CD4-positive, alpha-beta T cell treated with Interleukin-2 at 100 ng/mL for 4 hours (primary cell): ENCODE data around the gene KLHDC10.
"Not testable (repeated sequence)": the region's sequence is repeated elsewhere in the genome, so short reads cannot be mapped to it uniquely, and the experiment has no call there.

ENCODE experiments used
- DNase-seq: peaks from one replicate; pipeline ENCODE4 v3.0.0-alpha.2; 2020; ENCODE audit warnings: low spot score

KLHDC10 gene

GRCh38 chr7:130079846-130080394 is 9.6 kb downstream of the KLHDC10 start:
- DNase-seq = no peak

- not testable (repeated sequence) for DNase-seq
Measured at GRCh38 chr7:130083497-130083896, 13.2 kb downstream of the KLHDC10 start.

GRCh38 chr7:130084037-130084875 is 13.9 kb downstream of the KLHDC10 start:
- DNase-seq = peak; percentile 24

- not testable (repeated sequence) for DNase-seq
Measured at GRCh38 chr7:130085235-130085634, 14.9 kb downstream of the KLHDC10 start.

- no peak for DNase-seq
Measured at GRCh38 chr7:130086938-130087337, 16.6 kb downstream of the KLHDC10 start.

GRCh38 chr7:130087364-130087763 is 17.0 kb downstream of the KLHDC10 start:
- DNase-seq = no peak

- DNase-seq = no peak
Measured at GRCh38 chr7:130090745-130091532, 20.6 kb downstream of the KLHDC10 start.

GRCh38 chr7:130091999-130092398 is 21.7 kb downstream of the KLHDC10 start:
- DNase-seq = no peak

GRCh38 chr7:130092598-130092997 is 22.3 kb downstream of the KLHDC10 start:
- DNase-seq = no peak

- DNase-seq = no peak
Measured at GRCh38 chr7:130095812-130096211, 25.5 kb downstream of the KLHDC10 start.

GRCh38 chr7:130096243-130096827 is 26.0 kb downstream of the KLHDC10 start:
- DNase-seq = no peak

- no peak for DNase-seq
Measured at GRCh38 chr7:130099331-130099730, 29.0 kb downstream of the KLHDC10 start.

- DNase-seq = no peak
Measured at GRCh38 chr7:130102588-130102987, 32.3 kb downstream of the KLHDC10 start.

GRCh38 chr7:130107949-130108674 is 37.8 kb downstream of the KLHDC10 start:
- no peak for DNase-seq

- DNase-seq = no peak
Measured at GRCh38 chr7:130108809-130109208, 38.5 kb downstream of the KLHDC10 start.

- DNase-seq = no peak
Measured at GRCh38 chr7:130112093-130112492, 41.8 kb downstream of the KLHDC10 start.

- no peak for DNase-seq
Measured at GRCh38 chr7:130112662-130113425, 42.5 kb downstream of the KLHDC10 start.

GRCh38 chr7:130113426-130113805 is 43.1 kb downstream of the KLHDC10 start:
- DNase-seq = not testable (repeated sequence)

- DNase-seq = no peak
Measured at GRCh38 chr7:130113887-130114286, 43.6 kb downstream of the KLHDC10 start.

GRCh38 chr7:130114374-130114773 is 44.0 kb downstream of the KLHDC10 start:
- no peak for DNase-seq

GRCh38 chr7:130114776-130115175 is 44.4 kb downstream of the KLHDC10 start:
- DNase-seq = no peak
